ENCODE measurements around the gene HRH1. TPM values are rescaled to one million over a fixed set of nuclear protein-coding genes. Genes with fewer than 3 reads are reported as not detected.

HRH1 gene
- total and polyA plus RNA-seq, 2 donors (not counting 3 experiments of a cell fraction or from before 2014, with no cell fraction given), result 16.2 to 21.2 TPM

- Histone ChIP-seq H3K9me1 (replicated peaks; ENCODE audit: control insufficient read depth, extremely low read depth, insufficient read depth, low read length) (no peaks in the 10 kb centered on the region), H3K79me2 (ENCODE audit: control insufficient read depth, insufficient read depth, low read length) (no peaks in the 10 kb centered on the region), H3K4me1 (ENCODE audit: control insufficient read depth, extremely low read depth, insufficient read depth, low read length) (no peaks in the 10 kb centered on the region), H3K9ac (replicated peaks; ENCODE audit: extremely low read depth, insufficient read depth, low read length) (no peak overlapping the region), H3K27ac (ENCODE audit: insufficient read depth, low read depth, low read length) (no peak overlapping the region), H4K20me1 (replicated peaks; ENCODE audit: control insufficient read depth, extremely low read depth, insufficient read depth, low read length) (no peaks in the 10 kb centered on the region), H2AFZ (ENCODE audit: low read depth, low read length) (no peak overlapping the region), H3K9me3 (replicated peaks; ENCODE audit: control insufficient read depth, insufficient read depth, low read length) (no peaks in the 10 kb centered on the region), H3K36me3 (ENCODE audit: control insufficient read depth in 2 of 2, extremely low read depth in 1 of 2, insufficient read depth in 2 of 2, low read length in 2 of 2) (no peaks in the 10 kb centered on the region), H3K4me2 (ENCODE audit: insufficient read depth, low read length) (no peak overlapping the region), H3K4me3 (replicated peaks in 1 of 3; ENCODE audit: insufficient read depth in 1 of 3, low read depth in 1 of 3, low read length in 3 of 3) (no peak overlapping the region), H3K27me3 (ENCODE audit: control insufficient read depth in 2 of 2, insufficient read depth in 2 of 2, low read length in 2 of 2) (peaks cover 0 to 1% of the 10 kb centered on the region in 2 experiments)
- no TSS peak for BruUV-seq (replicated peaks)
- no peak for TF ChIP-seq POLR2A (IDR thresholded peaks at IDR 0.05; ENCODE audit: low read depth, low read length)
- no peak for TF ChIP-seq JUN (IDR thresholded peaks at IDR 0.05; ENCODE audit: borderline replicate concordance, insufficient read depth, insufficient read length, low read depth)
- no peak for TF ChIP-seq MYC (IDR thresholded peaks at IDR 0.05; ENCODE audit: low read depth, low read length)
- no peak for TF ChIP-seq EZH2 (IDR thresholded peaks at IDR 0.05; ENCODE audit: borderline replicate concordance, low read depth, low read length, severe bottlenecking)
- TF ChIP-seq MAX (IDR thresholded peaks at IDR 0.05; ENCODE audit: insufficient read depth, insufficient read length), result no peak
- no peak for TF ChIP-seq FOS (IDR thresholded peaks at IDR 0.05; ENCODE audit: borderline replicate concordance, insufficient read depth, low read length)
- TF ChIP-seq CTCF (IDR thresholded peaks at IDR 0.05; ENCODE audit: extremely low read depth in 1 of 2, insufficient read depth in 1 of 2, low read depth in 1 of 2, low read length in 2 of 2), result no peak
- TF ChIP-seq GATA2 (IDR thresholded peaks at IDR 0.05; ENCODE audit: insufficient read depth, insufficient read length, low read depth, low read length), result no peak
- no peak for TF ChIP-seq POLR2AphosphoS5 (IDR thresholded peaks at IDR 0.05; ENCODE audit: insufficient read depth, low read depth, low read length)
- FAIRE-seq, result peak; percentile 64
- ChIA-PET CTCF (no interaction called here), POLR2A (no interaction called here)
- intact Hi-C loops (cut with micrococcal nuclease) (no loop called here), dilution Hi-C loops (cut with MboI; ENCODE audit: extremely low pct_ligation_motif_present, low sequenced_read_pairs) (no loop called here)
- no peak for DNase-seq (ENCODE audit: low read depth, low spot score)
Measured at GRCh38 chr3:11128682-11129632, 25.3 kb upstream of the HRH1 start.
